Measurements from ENCODE around the gene MYCBP.

The MYCBP gene

GRCh38 chr1:38820860-38821259 is 52.3 kb downstream of the MYCBP start:
- DNase-seq (ENCODE audit: low read depth in 2 of 2) = no peak

DNA sequence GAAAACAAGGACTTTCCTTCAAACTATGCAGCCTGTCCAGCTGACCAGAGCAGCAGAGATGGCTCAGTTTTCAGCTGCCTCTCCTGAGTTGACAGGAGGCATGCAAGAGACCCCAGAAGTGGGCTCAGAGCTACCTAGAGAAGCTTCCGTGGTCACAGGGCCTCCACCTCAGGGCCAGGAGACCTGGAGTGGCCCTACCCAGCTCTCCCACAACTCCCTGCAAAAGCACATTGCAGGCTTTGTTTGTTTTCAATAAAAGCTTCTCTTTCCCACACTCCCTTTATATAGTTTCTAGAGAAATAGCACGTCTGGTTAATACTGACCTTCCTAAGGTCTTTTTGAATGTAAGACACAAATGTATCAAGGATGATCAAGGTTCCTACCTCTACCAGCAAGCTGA is 53.6 kb downstream of the MYCBP start:
- no peak for DNase-seq (ENCODE audit: low read depth in 2 of 2)

GRCh38 chr1:38819040-38819439 is 54.1 kb downstream of the MYCBP start:
- DNase-seq (ENCODE audit: low read depth in 2 of 2) = no peak

DNA sequence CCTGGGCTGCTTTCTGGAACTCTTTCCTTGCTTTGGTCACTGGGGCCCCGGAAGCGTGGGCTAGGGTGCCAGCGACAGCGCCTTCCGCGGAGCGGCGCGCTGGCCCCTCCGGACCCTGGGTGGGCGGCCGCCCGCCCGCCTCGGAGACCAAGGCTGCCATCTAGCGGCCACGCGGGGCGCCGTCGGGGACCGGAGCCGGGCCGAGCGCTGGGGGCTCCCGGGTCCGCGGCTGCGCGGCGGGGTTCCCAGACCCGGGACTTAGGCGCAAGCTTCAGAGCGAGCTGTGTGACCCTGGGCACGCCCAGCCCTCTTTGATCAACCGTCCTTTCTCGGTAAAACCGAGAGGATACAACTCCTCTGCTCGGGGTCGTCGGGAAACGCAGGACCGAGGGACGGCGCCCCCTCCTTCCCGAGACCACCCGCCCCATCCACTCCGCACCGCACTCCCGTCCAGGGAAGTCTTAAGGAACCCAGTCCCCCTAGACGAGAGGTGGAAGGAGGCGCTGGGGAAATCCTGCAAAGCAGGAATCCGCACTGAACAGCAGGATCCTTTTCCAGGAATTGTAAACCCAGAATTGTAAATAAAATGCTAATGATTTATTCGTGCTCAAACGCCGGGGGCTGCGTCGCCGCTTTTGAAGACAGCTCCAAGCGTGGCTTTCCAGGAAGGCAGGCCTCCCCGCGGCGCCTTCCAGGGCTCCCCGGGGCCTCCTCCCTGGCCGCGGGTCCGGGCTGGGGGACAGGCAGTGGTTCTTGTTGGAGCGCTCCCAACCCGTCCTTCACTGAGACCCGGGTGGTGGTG is 54.8 kb downstream of the MYCBP start:
- DNase-seq (ENCODE audit: low read depth in 2 of 2) = peak; percentile 23 to 50

DNA sequence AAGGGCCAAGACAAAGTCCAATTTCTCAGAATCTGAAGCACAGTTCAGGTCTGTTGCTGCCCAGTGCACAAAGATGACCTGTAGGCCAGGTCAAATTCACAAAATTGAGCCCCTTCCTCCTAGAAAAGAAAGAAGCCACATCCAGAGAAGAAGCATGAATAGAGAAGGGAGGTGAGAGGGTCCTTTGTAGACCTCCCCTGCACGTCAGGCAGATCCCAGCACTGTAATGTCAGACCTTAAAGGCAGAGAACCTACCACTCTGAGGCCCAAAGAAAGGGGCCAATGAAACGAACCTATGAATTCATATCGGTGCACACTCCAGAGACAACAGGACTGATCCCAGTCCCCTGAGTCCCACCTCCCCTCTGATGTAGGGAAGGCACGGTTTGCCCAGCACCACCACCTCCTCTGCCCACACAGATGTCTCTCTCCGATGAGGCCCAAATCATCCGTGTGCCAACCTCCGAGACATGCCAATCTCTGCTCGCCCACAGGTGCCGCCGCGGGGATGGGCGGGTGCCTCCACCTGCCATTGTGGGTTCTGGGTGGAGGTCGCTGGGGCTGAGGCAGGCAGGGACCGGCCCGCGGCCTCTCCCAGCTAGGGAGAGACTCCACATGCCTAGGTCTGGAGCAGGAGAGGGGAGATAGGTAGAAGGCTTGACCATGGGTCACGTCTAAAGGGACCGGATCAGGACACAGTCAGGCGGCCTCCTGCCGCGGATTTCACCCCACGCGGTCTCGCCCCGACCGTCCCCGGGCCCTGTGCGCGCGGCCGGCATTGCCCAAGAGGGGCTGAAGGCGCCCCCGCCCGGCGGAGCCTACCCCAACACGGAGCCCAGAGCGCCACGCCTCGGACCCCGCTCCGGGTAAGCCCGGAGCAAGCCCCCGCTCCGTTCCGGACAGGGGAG is 55.6 kb downstream of the MYCBP start:
- DNase-seq (ENCODE audit: low read depth in 2 of 2) = no peak

GRCh38 chr1:38815903-38816627 is 57.1 kb downstream of the MYCBP start:
- no peak for DNase-seq (ENCODE audit: low read depth in 2 of 2)

GRCh38 chr1:38814984-38815464 is 58.1 kb downstream of the MYCBP start:
- no peak for DNase-seq (ENCODE audit: low read depth in 2 of 2)

GRCh38 chr1:38814444-38814983 is 58.6 kb downstream of the MYCBP start:
- DNase-seq (ENCODE audit: low read depth in 2 of 2) = no peak

DNA sequence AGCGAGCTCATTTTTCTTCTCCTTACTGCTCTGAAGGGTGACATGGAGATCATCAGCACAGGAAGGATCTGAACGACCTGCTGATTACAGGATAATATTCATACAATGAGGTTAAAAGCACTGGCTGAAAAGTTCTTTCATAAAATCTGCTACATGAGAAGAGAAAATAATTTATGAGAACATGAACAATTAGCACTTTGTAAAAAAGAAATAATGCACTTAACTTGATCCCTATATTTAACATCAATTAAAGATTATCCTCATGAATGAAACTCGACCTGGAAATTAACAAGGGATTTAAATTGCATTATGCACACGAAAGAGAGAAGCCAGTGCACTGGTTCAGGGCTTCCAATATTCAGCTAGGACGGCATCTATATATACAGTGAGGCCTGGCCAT is 60.2 kb downstream of the MYCBP start:
- DNase-seq (ENCODE audit: low read depth in 2 of 2) = no peak
